Trophoblast cell (in vitro differentiated cells and primary cell): ENCODE measurements around the gene PHPT1.

Source experiments
- DNase-seq, 2 donors: peaks; one replicate each; pipeline ENCODE4 v3.0.0-alpha.2; 2016
- H2AFZ ChIP-seq: 2 replicates; pipeline ENCODE4 v1.6.1; 2013; ENCODE audit warnings: low read length, moderate library complexity, mild to moderate bottlenecking; ENCODE audit not compliant: insufficient read depth, poor library complexity
- H2AK5ac ChIP-seq: 2 replicates; pipeline ENCODE4 v1.6.1; 2013; ENCODE audit warnings: mild to moderate bottlenecking, low read length
- H2BK120ac ChIP-seq: 2 replicates; pipeline ENCODE4 v1.6.1; 2013; ENCODE audit warnings: low read length, mild to moderate bottlenecking, moderate library complexity; ENCODE audit not compliant: insufficient read depth, poor library complexity
- H2BK12ac ChIP-seq: 2 replicates; pipeline ENCODE4 v1.6.1; 2013; ENCODE audit warnings: mild to moderate bottlenecking, low read length, moderate library complexity
- H2BK5ac ChIP-seq: 2 replicates; pipeline ENCODE4 v1.6.1; 2013; ENCODE audit warnings: low read length, low read depth, moderate library complexity, mild to moderate bottlenecking; ENCODE audit not compliant: poor library complexity
- H3K14ac ChIP-seq: 2 replicates; pipeline ENCODE4 v1.6.1; 2013; ENCODE audit warnings: mild to moderate bottlenecking, low read length
- H3K18ac ChIP-seq: 2 replicates; pipeline ENCODE4 v1.6.1; 2013; ENCODE audit warnings: mild to moderate bottlenecking, low read length
- H3K23ac ChIP-seq: 2 replicates; pipeline ENCODE4 v1.6.1; 2013; ENCODE audit warnings: low read length
- H3K27ac ChIP-seq: 2 replicates; pipeline ENCODE4 v1.5.1; 2013; ENCODE audit warnings: low read depth, mild to moderate bottlenecking, inconsistent platforms, low read length, moderate library complexity
- H3K27me3 ChIP-seq: 2 replicates; pipeline ENCODE4 v1.6.1; 2013; ENCODE audit warnings: inconsistent platforms, mild to moderate bottlenecking, low read length, moderate library complexity; ENCODE audit not compliant: insufficient read depth
- H3K36me3 ChIP-seq, 2 experiments: 1 replicate in 1 of 2; 2 replicates in 1 of 2; pipeline ENCODE4 v1.6.1; 2013; ENCODE audit warnings: low read length in 2 of 2, mild to moderate bottlenecking in 2 of 2, moderate library complexity in 1 of 2; ENCODE audit not compliant: insufficient read depth in 2 of 2, control insufficient read depth in 1 of 2
- H3K4ac ChIP-seq: 2 replicates; pipeline ENCODE4 v1.6.1; 2013; ENCODE audit warnings: low read depth, mild to moderate bottlenecking, low read length, moderate library complexity
- H3K4me1 ChIP-seq, 2 experiments: 1 replicate in 1 of 2; 2 replicates in 1 of 2; pipeline ENCODE4 v1.6.1; 2013; ENCODE audit warnings: low read length in 2 of 2, mild to moderate bottlenecking in 2 of 2, moderate library complexity in 1 of 2; ENCODE audit not compliant: insufficient read depth in 2 of 2, control insufficient read depth in 1 of 2
- H3K4me2 ChIP-seq: 2 replicates; pipeline ENCODE4 v1.6.1; 2013; ENCODE audit warnings: inconsistent platforms, mild to moderate bottlenecking, low read length, moderate library complexity
- H3K4me3 ChIP-seq: 2 replicates; pipeline ENCODE4 v1.5.1; 2013; ENCODE audit warnings: mild to moderate bottlenecking, low read depth, low read length, inconsistent platforms
- H3K79me1 ChIP-seq: one replicate; pipeline ENCODE4 v1.6.1; 2013; ENCODE audit warnings: low read length
- H3K79me2 ChIP-seq: 2 replicates; pipeline ENCODE4 v1.6.1; 2013; ENCODE audit warnings: low read length, mild to moderate bottlenecking; ENCODE audit not compliant: control insufficient read depth, insufficient read depth, poor library complexity
- H3K9ac ChIP-seq: 2 replicates; pipeline ENCODE4 v1.6.1; 2013; ENCODE audit warnings: mild to moderate bottlenecking, low read length
- H3K9me3 ChIP-seq: 2 replicates; pipeline ENCODE4 v1.6.1; 2013; ENCODE audit warnings: low read depth, mild to moderate bottlenecking, control low read depth, inconsistent platforms, low read length; ENCODE audit not compliant: insufficient read depth
- H4K12ac ChIP-seq: 2 replicates; pipeline ENCODE4 v1.6.1; 2013; ENCODE audit warnings: low read depth, mild to moderate bottlenecking, low read length, moderate library complexity
- H4K8ac ChIP-seq: 2 replicates; pipeline ENCODE4 v1.6.1; 2013; ENCODE audit warnings: low read depth, mild to moderate bottlenecking, low read length, moderate library complexity
- H4K91ac ChIP-seq: one replicate; pipeline ENCODE4 v1.6.1; 2013; ENCODE audit warnings: low read depth, mild to moderate bottlenecking, low read length, moderate library complexity
- WGBS: extraction: QIAGEN DNeasy Blood & Tissue Kit; methylation state at CpG from one replicate; pipeline ENCODE4 v1.1.7; 2013; ENCODE audit warnings: missing lambda C conversion rate; ENCODE audit not compliant: insufficient read length, insufficient coverage; ENCODE audit errors: extremely low coverage; 5-methylcytosine and 5-hydroxymethylcytosine counted together

Gene PHPT1

DNA sequence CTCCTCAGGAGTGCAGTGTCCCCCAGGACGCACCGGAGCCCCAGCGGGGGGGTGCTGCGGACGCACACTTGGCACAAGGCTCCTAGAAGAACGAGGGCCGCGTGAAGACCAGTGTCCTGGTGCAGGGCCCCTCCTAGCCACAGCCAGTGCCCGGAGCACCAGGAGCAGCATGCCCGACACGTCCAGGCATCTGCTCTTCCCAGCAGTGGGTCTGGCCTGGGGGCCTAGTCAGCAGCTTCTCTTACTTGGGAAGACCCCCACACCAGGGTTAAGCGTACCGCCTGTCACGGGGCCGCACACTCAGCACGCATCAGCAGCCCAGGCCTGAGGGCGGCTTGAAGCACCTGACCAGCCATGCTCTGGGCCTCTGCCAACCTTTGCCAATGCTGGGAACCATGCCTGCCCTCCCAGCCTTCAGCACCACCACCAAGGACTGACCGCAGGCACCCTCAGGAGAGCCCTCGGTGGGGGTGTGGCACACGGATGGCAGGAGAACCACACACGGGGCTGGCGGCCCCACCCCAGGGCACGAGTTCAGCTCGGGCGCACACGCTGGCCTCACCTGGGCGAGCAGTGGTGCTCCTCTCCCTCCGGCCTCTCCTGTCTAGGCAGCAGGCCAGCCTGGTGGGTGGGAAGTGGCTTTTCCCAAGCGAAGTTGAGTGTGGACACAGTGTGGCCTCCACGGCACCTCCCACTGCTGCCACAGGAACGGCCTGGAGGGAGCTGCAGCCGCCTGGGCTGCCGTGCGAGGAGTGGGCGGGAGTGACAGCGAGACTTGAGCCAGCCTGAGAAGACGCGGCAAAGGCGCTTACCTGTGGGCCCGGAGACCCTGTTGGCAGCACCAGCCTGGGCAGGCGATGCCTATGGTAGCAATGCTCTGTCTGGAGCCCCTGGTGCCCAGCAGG lies 19.0 kb upstream of the PHPT1 start:
- H3K4me1 ChIP-seq, result no peaks in the 10 kb centered on the region

DNA sequence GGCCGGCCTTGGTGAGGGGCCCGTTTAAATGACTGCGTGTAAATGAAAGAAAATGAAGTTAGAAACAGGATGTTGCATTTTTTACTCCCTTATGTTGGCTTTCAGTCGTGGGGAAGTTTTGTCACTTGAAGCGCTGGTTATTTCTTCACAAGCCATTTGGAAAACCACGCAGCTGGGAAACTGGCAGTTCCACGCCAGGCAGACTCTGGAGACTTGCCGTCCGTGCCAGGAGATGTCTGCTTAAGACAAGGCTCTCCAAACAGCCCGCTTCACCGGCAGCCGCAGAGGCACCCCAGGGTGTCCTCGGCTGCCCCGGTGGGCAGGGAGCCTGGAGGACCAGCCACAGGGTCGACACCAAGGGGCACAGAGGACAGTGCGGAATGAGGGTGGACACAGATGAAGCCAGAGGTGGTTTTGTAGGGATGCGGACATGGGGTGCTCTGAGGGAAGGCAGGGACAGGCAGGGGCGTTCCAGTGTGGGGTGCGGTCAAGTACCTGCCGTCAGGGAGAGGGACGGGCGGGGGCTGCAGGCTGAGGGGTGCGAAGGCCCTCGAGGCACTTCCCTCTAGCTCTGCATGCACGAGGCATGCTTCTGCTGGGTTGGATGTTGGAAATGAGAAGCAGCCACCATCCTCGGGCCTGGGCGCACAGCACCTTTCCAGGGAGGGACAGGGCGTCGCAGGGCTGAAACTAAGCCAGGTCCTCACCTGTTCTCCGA lies 18.0 kb upstream of the PHPT1 start:
- H3K4me2 ChIP-seq, result no peak overlapping the region
- no peak for DNase-seq
- peaks cover 82 to 85% of the 10 kb centered on the region in 2 experiments for H3K36me3 ChIP-seq
- H3K27me3 ChIP-seq, result no peaks in the 10 kb centered on the region
- no peak overlapping the region for H2BK12ac ChIP-seq
- no peak overlapping the region for H2BK5ac ChIP-seq
- no peaks in the 10 kb centered on the region for H3K9me3 ChIP-seq
- no peak overlapping the region for H4K12ac ChIP-seq
- no peak overlapping the region for H4K91ac ChIP-seq
- no peak overlapping the region for H3K27ac ChIP-seq
- no CpG with 5 or more reads among the region's 30 CpGs for whole genome bisulfite sequencing
- no peak overlapping the region for H3K18ac ChIP-seq
- no peak overlapping the region for H3K14ac ChIP-seq
- H3K4me1 ChIP-seq, result no peaks in the 10 kb centered on the region
- no peak overlapping the region for H3K23ac ChIP-seq
- H3K4ac ChIP-seq, result no peak overlapping the region
- H2BK120ac ChIP-seq, result no peak overlapping the region
- no peak overlapping the region for H4K8ac ChIP-seq
- no peak overlapping the region for H2AFZ ChIP-seq
- H2AK5ac ChIP-seq, result no peak overlapping the region
- no peaks in the 10 kb centered on the region for H3K79me2 ChIP-seq
- H3K9ac ChIP-seq, result no peak overlapping the region
- no peaks in the 10 kb centered on the region for H3K79me1 ChIP-seq
- H3K4me3 ChIP-seq, result no peak overlapping the region

More for the DNA sequence above, 19.0 kb upstream of the PHPT1 start:
- no peak for DNase-seq
- H3K9ac ChIP-seq, result no peak overlapping the region
- WGBS, result no CpG with 5 or more reads among the region's 41 CpGs
- H2BK5ac ChIP-seq, result no peak overlapping the region
- H3K14ac ChIP-seq, result no peak overlapping the region
- no peak overlapping the region for H3K18ac ChIP-seq
- no peak overlapping the region for H3K27ac ChIP-seq
- H3K4ac ChIP-seq, result no peak overlapping the region
- no peaks in the 10 kb centered on the region for H3K27me3 ChIP-seq
- H3K23ac ChIP-seq, result no peak overlapping the region
- no peak overlapping the region for H4K8ac ChIP-seq
- H3K4me2 ChIP-seq, result no peak overlapping the region
- no peak overlapping the region for H2AK5ac ChIP-seq
- H3K4me3 ChIP-seq, result no peak overlapping the region
- H3K79me2 ChIP-seq, result no peaks in the 10 kb centered on the region
- no peak overlapping the region for H2AFZ ChIP-seq
- H3K9me3 ChIP-seq, result no peaks in the 10 kb centered on the region
- no peaks in the 10 kb centered on the region for H3K79me1 ChIP-seq
- no peak overlapping the region for H2BK12ac ChIP-seq
- H3K36me3 ChIP-seq, result peaks cover 82 to 84% of the 10 kb centered on the region in 2 experiments
- H4K91ac ChIP-seq, result no peak overlapping the region
- no peak overlapping the region for H4K12ac ChIP-seq
- H2BK120ac ChIP-seq, result no peak overlapping the region

DNA sequence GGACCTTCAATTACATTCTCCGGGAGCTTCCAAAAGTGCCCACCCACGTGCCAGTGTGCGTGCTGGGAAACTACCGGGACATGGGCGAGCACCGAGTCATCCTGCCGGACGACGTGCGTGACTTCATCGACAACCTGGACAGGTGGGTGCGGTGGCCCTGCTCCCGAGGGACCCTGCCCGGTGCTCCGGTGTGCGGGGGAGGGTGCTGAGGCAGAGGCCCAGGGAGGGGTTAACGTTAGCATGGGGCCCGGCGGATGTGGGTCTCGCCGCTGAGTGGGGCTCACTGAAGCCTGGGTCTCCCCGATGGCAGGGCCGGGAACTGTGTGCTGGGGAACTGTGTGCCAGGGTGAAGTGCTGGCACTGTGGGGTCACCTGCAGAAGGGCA lies 17.5 kb upstream of the PHPT1 start:
- Histone ChIP-seq H3K27me3 (no peaks in the 10 kb centered on the region), H3K9ac (no peak overlapping the region), H4K12ac (no peak overlapping the region), H3K18ac (no peak overlapping the region), H3K27ac (no peak overlapping the region), H3K79me1 (no peaks in the 10 kb centered on the region), H4K8ac (no peak overlapping the region), H4K91ac (no peak overlapping the region), H2BK12ac (no peak overlapping the region), H3K4me1 (no peaks in the 10 kb centered on the region), H2BK5ac (no peak overlapping the region), H3K4ac (no peak overlapping the region), H3K4me2 (no peak overlapping the region), H3K4me3 (no peak overlapping the region), H3K23ac (no peak overlapping the region), H2AFZ (no peak overlapping the region), H3K9me3 (no peaks in the 10 kb centered on the region), H3K36me3 (peaks cover 81 to 85% of the 10 kb centered on the region in 2 experiments), H2AK5ac (no peak overlapping the region), H3K14ac (no peak overlapping the region), H3K79me2 (no peaks in the 10 kb centered on the region), H2BK120ac (no peak overlapping the region)
- no CpG with 5 or more reads among the region's 23 CpGs for WGBS
- no peak for DNase-seq

DNA sequence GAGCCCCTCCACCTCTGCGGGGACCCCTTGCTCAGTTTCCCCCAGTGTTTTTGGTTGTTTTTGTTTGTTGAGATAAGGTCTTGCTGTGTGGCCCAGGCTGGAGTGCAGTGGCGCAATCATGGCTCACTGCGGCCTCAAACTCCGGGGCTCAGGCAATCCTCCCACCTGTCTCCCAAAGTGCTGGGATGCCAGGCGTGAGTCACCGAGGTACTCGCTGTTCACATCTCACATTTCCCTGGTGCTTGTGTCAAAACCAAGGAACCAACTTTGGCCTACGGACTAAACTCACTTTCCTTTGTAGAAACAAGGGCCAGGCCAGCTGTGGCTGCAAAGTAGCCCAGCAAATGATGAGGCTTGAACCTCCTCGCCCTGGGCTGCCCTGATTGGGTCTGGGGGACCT lies 16.6 kb upstream of the PHPT1 start:
- Histone ChIP-seq H4K12ac (no peak overlapping the region), H3K36me3 (peaks cover 75 to 81% of the 10 kb centered on the region in 2 experiments), H4K8ac (no peak overlapping the region), H4K91ac (no peak overlapping the region), H3K14ac (no peak overlapping the region), H3K79me2 (no peaks in the 10 kb centered on the region), H3K4me1 (no peaks in the 10 kb centered on the region), H2BK120ac (no peak overlapping the region), H3K23ac (no peak overlapping the region), H3K4me3 (no peak overlapping the region), H3K27me3 (no peaks in the 10 kb centered on the region), H3K79me1 (no peaks in the 10 kb centered on the region), H2AFZ (no peak overlapping the region), H3K9ac (no peak overlapping the region), H3K4me2 (no peak overlapping the region), H3K27ac (no peak overlapping the region), H3K9me3 (no peaks in the 10 kb centered on the region), H2BK12ac (no peak overlapping the region), H2AK5ac (no peak overlapping the region), H2BK5ac (no peak overlapping the region), H3K4ac (no peak overlapping the region), H3K18ac (no peak overlapping the region)
- DNase-seq, result peak in 1 of 2 donors; percentile 16
- WGBS, result no CpG with 5 or more reads among the region's 9 CpGs
